GM11168 (cell line): ENCODE measurements around the gene CSPG5.

Experiments used
- in situ Hi-C: fragments of 300-500 bp; cut with MboI; formaldehyde crosslinking; loops from one replicate; pipeline ENCODE4 v1.12.0; 2022; ENCODE audit warnings: low sequenced_read_pairs; ENCODE audit not compliant: unreplicated experiment

CSPG5 gene

GRCh38 chr3:47542471-47543173, 36.0 kb downstream of the CSPG5 start:
- in situ Hi-C loops, result loop anchor here (25.0 kb wide), 1 partner anchor 445 kb away; no protein-coding TSS in a partner anchor

GRCh38 chr3:47541583-47542108, 37.0 kb downstream of the CSPG5 start:
- in situ Hi-C loops, result loop anchor here (25.0 kb wide), 1 partner anchor 446 kb away; no protein-coding TSS in a partner anchor

DNA sequence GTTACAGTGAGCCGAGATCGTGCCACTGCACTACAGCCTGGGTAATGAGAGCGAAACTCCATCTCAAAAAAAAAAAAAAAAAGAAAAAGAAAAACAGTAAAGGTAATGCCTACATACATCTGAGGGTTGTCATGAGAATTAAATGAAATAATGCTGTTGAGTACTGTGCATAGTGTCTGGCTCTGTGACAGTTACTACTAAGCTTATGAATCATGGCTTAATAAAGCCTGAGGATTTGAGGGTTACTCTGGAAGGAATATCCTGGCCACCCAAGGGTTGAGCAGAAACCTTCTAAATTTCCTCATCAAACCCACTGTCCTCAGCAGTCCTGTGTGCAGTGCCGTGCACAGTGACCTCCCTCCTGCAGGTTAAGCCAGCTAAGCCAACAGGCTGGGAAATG, 38.4 kb downstream of the CSPG5 start:
- in situ Hi-C loops, result loop anchor here (25.0 kb wide), 1 partner anchor 447 kb away; no protein-coding TSS in a partner anchor

GRCh38 chr3:47536967-47537366, 41.7 kb downstream of the CSPG5 start:
- in situ Hi-C loops, result loop anchor here (25.0 kb wide), 1 partner anchor 450 kb away; no protein-coding TSS in a partner anchor

DNA sequence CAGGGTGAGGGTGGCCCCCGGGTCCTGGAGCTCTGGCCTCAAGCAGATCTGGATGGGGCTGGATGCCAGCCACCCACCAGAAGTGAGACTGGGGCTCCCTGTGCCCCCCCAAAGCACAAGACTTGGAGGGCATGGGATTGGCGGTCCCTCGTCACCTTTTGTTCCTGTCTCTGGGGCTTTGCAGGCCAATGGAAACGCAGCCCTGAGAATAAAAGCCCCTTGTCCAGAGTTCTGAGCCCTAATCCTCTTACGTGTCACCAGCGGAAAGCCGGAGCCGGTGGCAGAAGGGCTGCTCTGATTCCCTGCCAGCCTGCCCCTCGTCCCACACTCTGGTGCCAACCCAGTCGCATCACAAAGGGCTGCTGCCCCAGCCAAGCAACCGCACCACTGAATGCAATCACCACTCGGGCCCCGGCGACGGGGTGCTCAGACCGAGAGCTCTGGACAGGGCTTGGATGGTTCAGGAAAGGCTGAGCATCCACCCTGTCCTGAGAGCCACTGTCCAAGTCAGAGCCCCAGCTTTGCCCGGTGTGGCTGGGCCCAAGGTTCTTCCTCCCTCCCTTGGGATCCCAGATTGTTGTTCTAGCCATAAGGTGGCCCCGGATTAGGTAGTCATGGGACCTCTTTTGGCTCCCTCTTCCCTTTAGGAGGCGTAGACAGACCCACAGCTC, 42.3 kb downstream of the CSPG5 start:
- in situ Hi-C loops, result loop anchor here (25.0 kb wide), 1 partner anchor 451 kb away; no protein-coding TSS in a partner anchor

GRCh38 chr3:47533996-47534454, 44.6 kb downstream of the CSPG5 start:
- in situ Hi-C loops, result loop anchor here (25.0 kb wide), 1 partner anchor 453 kb away; no protein-coding TSS in a partner anchor

GRCh38 chr3:47533481-47533880, 45.2 kb downstream of the CSPG5 start:
- in situ Hi-C loops, result loop anchor here (25.0 kb wide), 1 partner anchor 454 kb away; no protein-coding TSS in a partner anchor

DNA sequence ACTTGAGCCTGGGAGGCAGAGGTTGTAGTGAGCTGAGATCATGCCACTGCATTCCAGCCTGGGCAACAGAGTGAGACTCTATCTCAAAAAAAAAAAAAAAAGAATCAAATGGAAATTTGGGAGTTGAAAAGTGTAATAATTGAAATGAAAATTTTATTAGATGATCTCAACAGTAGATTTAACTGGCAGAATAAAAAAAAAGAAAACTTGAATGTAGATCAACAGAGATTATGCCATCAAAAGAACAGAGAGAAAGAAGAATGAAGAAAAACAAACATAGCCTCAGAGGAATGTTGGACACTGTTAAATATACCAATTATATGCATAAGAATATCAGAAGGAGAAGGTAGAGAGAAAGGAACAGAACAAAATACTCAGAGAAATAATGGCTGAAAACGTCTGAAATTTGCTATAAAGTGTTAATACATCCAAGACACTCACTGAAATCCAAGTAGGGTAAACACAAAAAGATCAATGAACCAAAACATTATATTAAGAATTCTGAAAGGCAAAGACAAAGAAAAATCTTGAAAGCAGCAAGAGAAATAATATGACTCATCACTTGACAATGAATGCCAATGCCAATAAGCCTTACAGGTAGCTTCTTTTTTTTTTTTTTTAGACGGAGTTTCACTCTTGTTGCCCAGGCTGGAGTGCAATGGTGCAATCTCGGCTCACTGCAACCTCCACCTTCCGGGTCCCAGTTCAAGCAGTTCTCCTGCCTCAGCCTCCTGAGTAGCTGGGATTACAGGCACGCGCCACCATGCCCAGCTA, 50.5 kb downstream of the CSPG5 start:
- in situ Hi-C loops, result loop anchor here (25.0 kb wide), 1 partner anchor 459 kb away; no protein-coding TSS in a partner anchor

DNA sequence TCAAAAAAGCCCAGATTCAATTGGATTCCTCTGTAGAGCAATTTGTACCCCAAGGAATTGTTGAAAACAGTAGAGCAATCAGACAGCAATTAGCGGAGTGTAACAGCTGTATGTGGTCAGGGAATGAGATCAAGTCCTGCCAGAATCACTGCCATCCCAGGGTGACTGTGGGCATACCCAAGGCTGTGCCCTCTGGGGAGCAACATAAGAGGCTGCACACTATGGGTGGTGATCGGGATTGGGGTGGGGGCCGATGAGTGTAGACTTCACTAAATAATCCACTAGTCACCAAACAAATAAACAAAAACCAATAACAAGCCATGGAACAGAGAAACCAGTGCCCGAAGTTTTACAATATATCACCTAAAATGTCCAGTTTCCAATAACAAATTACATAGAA, 53.0 kb downstream of the CSPG5 start:
- in situ Hi-C loops, result loop anchor here (25.0 kb wide), 1 partner anchor 462 kb away; no protein-coding TSS in a partner anchor

DNA sequence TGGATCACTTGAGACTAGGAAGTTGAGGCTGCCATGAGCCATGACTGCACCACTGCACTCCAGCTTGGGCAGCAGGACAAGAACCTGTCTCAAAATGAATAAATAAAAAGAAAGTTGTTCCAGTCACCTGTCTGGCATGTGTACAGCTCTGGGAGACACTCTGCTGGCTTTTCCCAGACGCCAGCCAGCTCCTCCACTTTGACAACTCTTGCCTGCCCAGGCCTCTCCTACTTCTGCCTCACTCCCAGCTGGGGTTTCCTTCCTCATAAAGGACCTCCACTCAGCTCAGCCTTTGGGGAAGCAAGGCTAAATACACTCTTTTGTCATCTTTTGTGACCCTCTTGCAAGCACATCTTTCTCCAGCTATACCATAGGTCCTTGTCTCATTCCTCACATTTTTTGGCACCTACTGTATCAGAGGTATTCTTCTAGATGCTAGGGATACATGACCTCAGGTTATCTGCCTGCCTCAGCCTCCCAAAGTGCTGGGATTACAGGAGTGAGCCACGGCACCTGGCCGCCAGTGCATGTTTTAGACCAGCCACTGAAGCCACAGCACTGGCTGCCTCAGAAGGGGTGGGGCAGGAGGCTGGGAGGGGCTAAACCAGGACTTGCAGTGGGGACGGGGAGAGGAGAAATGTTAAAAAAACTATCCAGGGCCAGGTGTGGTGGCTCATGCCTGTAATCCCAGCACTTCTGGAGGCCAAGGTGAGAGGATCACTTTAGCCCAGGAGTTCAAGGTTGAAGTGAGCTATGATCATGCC, 55.2 kb downstream of the CSPG5 start:
- in situ Hi-C loops, result loop anchor here (5.0 kb wide), 1 partner anchor 269 kb away; no protein-coding TSS in a partner anchor

DNA sequence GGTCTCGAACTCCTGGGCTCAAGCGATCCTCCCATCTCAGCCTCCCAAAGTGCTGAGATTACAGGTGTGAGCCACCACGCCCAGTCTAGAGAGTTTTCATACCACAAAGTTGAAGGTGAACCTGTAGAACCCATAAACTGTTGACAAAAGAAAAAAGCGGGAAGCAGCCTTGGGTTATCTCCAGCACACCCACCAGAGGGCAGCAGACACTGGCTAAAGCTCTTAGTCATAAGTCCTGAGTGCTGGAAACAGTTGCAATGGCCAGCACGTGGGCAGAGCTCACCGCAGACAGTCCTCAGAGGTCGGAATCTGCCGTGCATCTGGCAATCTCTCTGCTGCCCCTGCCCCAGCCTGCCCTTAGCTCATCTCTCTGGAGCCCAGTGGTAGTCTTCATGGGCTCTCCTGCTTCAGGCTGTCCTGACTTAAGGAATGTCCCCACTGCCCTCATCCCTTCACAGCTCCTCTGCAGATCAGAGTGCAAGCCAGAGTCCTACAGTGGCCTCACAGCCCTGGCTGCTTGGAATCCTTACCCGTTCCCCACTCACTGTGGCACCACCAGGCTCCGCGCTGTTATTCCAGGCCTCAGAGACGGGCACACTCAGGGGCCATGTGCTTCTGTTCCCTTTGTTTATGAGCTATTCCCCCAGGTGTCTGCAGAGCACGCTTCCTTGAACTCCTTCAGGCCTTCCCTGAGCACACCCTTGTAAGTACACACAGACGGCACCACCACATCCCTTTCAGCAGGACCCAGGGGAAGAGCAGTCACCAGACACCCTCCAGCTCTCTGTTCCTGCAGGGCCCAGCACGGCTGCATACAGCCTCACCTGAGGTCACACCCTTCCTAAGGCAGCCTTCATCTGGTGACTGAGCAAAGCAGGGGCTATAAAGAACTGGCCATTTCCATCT, 56.3 kb downstream of the CSPG5 start:
- in situ Hi-C loops, result loop anchor here (5.0 kb wide), 1 partner anchor 270 kb away; no protein-coding TSS in a partner anchor

DNA sequence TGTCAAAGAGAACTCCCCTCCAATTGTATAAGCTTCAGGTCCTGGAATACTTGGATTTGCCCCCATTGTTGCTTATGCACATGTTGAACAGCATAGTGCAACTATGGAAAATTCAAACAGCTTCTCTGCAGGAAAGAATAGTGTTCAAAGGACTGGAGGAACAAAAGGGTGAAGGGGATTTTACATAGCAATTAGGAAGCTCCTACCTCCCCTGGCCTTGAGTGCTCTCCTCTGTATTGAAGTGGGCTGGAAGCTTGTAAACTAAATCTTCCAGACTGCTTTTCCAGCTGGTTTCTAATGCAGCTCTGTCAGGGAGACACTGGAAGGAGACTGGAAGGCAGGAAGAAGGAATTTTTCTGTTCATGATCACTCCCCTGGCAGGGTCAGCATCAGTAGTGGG, 57.9 kb downstream of the CSPG5 start:
- in situ Hi-C loops, result loop anchor here (5.0 kb wide), 1 partner anchor 272 kb away; no protein-coding TSS in a partner anchor

DNA sequence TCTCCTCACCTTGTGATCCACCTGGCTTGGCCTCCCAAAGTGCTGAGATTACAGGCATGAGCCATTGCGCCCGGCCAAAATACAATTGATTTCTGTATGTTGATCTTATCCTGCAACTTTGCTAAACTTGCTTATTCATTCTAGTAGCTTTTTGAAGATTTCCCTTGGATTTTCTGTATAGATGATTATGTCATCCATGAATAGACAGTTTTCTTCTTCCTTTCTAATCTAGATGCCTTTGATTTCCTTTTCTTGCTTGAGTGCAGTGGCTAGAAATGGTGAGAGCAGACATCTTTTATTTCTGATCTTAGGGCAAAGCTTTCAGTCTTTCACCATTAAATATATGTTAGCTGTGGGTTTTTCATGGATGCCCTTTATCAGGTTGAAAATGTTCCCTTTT, 60.7 kb downstream of the CSPG5 start:
- in situ Hi-C loops, result no loop called here

DNA sequence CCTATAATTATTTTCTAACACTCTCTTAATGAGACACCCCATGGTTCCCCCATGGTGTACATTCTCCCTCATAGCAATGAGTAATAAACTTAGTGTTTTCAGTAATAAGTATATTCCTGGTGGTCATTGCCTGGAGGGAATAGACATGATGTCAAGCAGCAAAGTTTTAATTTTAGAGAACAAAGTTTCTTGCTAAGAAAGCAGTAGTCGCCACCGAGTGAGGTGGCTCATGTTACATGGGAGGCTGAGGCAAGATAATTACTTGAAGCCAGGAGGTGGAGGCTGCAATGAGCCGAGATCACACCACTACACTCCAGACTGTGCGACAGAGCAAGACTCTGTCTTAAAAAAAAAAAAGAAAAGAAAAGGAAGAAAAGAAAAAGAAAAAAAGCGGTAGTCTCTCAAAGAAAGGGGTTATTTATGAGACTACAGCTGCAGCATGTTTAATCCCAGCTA, 62.8 kb downstream of the CSPG5 start:
- in situ Hi-C loops, result no loop called here

DNA sequence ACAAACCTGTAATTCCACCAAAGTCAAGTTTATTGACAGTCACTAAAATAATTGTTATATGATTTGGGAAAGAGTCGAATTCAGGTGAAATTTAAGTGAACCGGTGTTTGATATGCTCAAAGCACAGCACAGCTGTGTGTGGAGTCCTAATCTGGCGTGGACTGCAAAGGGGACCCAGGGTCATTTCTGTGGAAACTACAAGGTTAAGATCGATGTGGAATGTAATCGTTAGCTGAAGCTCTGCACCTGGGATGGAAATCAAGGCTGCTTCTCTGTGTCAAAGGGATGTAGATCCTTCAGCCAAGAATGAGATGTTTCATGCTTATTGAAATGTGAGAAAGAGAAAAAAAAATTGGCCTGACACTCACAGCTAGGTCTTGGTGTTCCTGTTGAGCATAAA, 63.6 kb downstream of the CSPG5 start:
- in situ Hi-C loops, result no loop called here

DNA sequence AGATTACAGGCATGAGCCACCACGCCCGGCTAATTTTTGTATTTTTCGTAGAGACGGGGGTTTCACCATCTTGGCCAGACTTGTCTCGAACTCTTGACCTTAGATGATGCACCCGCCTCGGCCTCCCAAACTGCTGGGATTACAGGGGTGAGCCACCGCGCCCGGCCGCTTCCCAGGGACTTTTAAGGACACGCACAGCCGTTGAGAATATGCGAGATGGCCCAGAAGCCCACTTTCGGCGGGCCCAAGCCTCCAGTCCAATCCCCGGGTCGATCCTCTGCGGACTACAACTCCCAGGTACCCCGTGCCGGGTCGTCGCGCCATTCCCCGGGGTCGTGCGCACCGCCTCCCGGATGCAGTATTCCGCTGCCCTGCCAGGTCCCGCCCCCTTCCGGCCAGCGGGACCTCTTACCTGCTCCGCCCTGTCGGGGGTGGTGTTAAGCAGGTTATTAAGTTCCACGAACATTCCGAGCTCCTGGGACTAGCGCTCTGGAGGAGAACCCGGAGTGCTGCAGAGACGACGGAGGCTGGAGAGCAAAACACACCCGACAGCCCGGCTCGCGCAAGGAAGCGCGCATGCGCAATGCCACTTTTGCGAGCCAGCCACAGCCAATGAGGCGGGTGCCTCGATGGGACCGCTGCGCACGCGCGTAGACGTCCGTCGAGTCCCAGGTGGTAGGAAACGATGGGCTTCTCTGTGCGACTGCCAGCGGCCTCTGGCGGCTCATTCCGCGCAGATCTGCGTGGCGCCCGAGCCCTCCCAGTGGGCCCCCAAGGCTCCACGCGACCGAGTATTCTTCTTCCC, 65.3 kb downstream of the CSPG5 start, which contains the start of gene ELP6:
Gene ELP6, minus strand, starts transcription at position 588 of the 805 bp plus-strand sequence. Its CDS starts 122 bp downstream, at position 466.
- in situ Hi-C loops, result no loop called here

- in situ Hi-C loops, result no loop called here
These were observed 66.1 kb downstream of the CSPG5 start for GRCh38 chr3:47512416-47513124.
